Activated CD4-positive, alpha-beta T cell treated with anti-CD3 and anti-CD28 coated beads, Interleukin-2, amount 10 ng/mL, durations not matched to agents 7 days and 5 days (primary cell): ENCODE measurements around the gene SDR39U1. TPM values are rescaled to one million over a fixed set of nuclear protein-coding genes. Genes with fewer than 3 reads are reported as not detected.
"Not testable (repeated sequence)": the region's sequence is repeated elsewhere in the genome, so short reads cannot be mapped to it uniquely, and the experiment has no call there.

Source experiments
- CTCF ChIA-PET: fragments of 350-600 bp; sonication (Branson Sonifier 250); formaldehyde crosslinking; loops from one replicate; lab custom pipeline; 2021; ENCODE audit warnings: antibody characterized with exemption; lab: Charles Lee
- POLR2A ChIA-PET: fragments of 350-600 bp; sonication (Branson Sonifier 250); formaldehyde crosslinking; loops from one replicate; lab custom pipeline; 2021; ENCODE audit warnings: antibody characterized with exemption; lab: Charles Lee
- DNase-seq: peaks from one replicate; pipeline ENCODE4 v3.0.0-alpha.2; 2020
- H3K27ac Mint-ChIP-seq: one replicate; pipeline ENCODE4 v1.8.0; 2021; ENCODE audit warnings: mild to moderate bottlenecking, moderate library complexity, mixed read lengths
- H3K27me3 Mint-ChIP-seq: one replicate; pipeline ENCODE4 v1.8.0; 2021; ENCODE audit warnings: mixed read lengths
- H3K36me3 Mint-ChIP-seq: one replicate; pipeline ENCODE4 v1.8.0; 2021; ENCODE audit warnings: low read depth, mixed read lengths
- H3K4me1 Mint-ChIP-seq: one replicate; pipeline ENCODE4 v1.8.0; 2021; ENCODE audit warnings: mixed read lengths
- H3K4me3 Mint-ChIP-seq: one replicate; pipeline ENCODE4 v1.8.0; 2021; ENCODE audit warnings: mild to moderate bottlenecking, moderate library complexity, mixed read lengths
- H3K9me3 Mint-ChIP-seq: one replicate; pipeline ENCODE4 v1.8.0; 2021; ENCODE audit warnings: mixed read lengths
- total RNA-seq, 2 experiments: library from RNA; stranded (reverse); gene quantifications; one replicate each; pipeline ENCODE4 v1.2.3, GENCODE V29; 2021

Gene SDR39U1
- total RNA-seq, 2 experiments from 2014 or later, result 52.8 to 54.9 TPM

DNA sequence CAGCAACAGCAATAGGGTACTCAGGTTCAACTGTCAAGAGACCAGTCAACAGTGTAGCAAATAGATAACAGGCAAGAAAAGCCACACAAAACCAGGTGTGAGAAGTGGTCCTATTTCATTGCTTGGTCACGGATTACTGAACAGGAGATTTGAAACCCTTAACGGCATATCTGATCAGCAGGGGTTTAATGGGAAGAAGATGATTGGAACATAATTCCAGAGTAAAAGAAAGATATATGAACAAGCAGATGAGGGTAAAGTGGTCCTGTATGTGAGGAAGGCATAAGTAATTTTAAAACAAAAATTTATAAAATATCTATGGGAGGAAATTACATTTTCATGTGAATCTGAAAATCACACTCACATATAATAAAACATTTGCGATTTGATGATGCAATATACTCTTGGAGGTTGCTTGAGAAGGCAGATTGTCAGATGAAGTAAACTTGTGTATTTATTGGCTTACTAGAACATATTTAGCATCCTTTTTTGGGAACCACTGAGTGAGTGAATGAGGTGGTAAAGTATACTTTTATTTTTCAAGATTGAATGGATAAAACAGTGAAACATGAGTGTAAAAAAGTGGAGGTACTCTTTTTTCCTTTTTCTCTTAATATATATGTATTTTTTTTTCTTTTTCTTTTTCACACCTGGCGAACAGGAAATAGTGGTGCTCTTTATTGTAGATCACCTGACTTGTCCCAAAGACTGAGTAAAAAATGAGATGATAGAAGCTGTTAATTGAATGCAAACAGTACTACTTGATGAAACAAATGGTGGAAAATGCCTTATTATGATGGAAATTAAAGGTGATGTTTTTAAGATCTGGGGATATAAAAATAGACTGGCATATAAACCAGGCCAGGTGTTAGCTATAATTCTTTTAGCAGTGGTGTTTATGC is 21.6 kb upstream of the SDR39U1 start:
- Mint-ChIP-seq H3K36me3 (peaks cover 6% of the 10 kb centered on the region), H3K9me3 (peaks cover 3% of the 10 kb centered on the region), H3K27ac (no peak overlapping the region), H3K4me1 (peaks cover 23% of the 10 kb centered on the region), H3K27me3 (no peaks in the 10 kb centered on the region), H3K4me3 (no peak overlapping the region)
- CTCF ChIA-PET, result interaction anchor here (0.5 kb wide), 1 partner anchor 1341 kb away, joined by 3 read pairs; no protein-coding TSS in a partner anchor
- DNase-seq, result no peak
- POLR2A ChIA-PET, result no interaction called here

- Mint-ChIP-seq H3K4me1 (peaks cover 23% of the 10 kb centered on the region), H3K4me3 (no peak overlapping the region), H3K9me3 (peaks cover 3% of the 10 kb centered on the region), H3K27ac (no peak overlapping the region), H3K36me3 (peaks cover 6% of the 10 kb centered on the region), H3K27me3 (no peaks in the 10 kb centered on the region)
- ChIA-PET POLR2A (no interaction called here), CTCF (no interaction called here)
- DNase-seq, result no peak
Observed at GRCh38 chr14:24463017-24463883, 20.7 kb upstream of the SDR39U1 start.

DNA sequence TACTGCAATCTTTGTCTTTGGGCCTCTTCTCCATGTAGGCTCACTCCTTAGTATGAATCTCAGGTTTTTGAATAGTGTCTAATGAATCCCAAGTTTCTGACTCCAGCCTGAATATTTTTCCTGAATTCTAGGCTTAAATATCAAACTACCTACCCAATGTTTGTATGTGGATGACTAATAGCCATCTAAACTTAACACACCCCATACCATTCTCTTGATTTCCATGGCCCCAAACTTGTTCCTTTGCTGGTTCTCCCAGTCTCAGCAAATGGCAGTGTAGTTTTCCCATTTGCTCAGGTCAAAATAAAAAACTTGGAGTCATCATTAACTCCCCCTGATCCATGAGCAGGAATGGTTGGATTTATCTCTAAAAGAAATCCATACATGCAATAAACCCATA is 18.8 kb upstream of the SDR39U1 start:
- DNase-seq, result no peak
- H3K4me1 Mint-ChIP-seq, result peaks cover 23% of the 10 kb centered on the region
- H3K9me3 Mint-ChIP-seq, result peaks cover 3% of the 10 kb centered on the region
- ChIA-PET POLR2A (no interaction called here), CTCF (interaction anchor here (0.6 to 1.4 kb wide), 2 partner anchors 73 to 457 kb away, joined by 3 read pairs; no protein-coding TSS in a partner anchor)
- H3K27ac Mint-ChIP-seq, result no peak overlapping the region
- H3K4me3 Mint-ChIP-seq, result no peak overlapping the region
- H3K27me3 Mint-ChIP-seq, result no peaks in the 10 kb centered on the region
- peaks cover 6% of the 10 kb centered on the region for H3K36me3 Mint-ChIP-seq

GRCh38 chr14:24459331-24459730 is 16.8 kb upstream of the SDR39U1 start:
- Mint-ChIP-seq H3K9me3 (no peaks in the 10 kb centered on the region), H3K27ac (no peak overlapping the region), H3K4me1 (peaks cover 14% of the 10 kb centered on the region), H3K36me3 (peaks cover 5% of the 10 kb centered on the region), H3K4me3 (no peak overlapping the region), H3K27me3 (no peaks in the 10 kb centered on the region)
- DNase-seq, result no peak
- ChIA-PET POLR2A (no interaction called here), CTCF (interaction anchor here (0.9 to 1.5 kb wide), 2 partner anchors 28 to 126 kb away, joined by 3 to 4 read pairs; no protein-coding TSS in a partner anchor)

- Mint-ChIP-seq H3K27me3 (no peaks in the 10 kb centered on the region), H3K9me3 (no peaks in the 10 kb centered on the region), H3K27ac (no peak overlapping the region), H3K36me3 (peaks cover 9% of the 10 kb centered on the region), H3K4me1 (peaks cover 12% of the 10 kb centered on the region), H3K4me3 (no peak overlapping the region)
- CTCF ChIA-PET, result no interaction called here
- DNase-seq, result no peak
- POLR2A ChIA-PET, result no interaction called here
Observed at GRCh38 chr14:24458736-24459135, 16.2 kb upstream of the SDR39U1 start.

DNA sequence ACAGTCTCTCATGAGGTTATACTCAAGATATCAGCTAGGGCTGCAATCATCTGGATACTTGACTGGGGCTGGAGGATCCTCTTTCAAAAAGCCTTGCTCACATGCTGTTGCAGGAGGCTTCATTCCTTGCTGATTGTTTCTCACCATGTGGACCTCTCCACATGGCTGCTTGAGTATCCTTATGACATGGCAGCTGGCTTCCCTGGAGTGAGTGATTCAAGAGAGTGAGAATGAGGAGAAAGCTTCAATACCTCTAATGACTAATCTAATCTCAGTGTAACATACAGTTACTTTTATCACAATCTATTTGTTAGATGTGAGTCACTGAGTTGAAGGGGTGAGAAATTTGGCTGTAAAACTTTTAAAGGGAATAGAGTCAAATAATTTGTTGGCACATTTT is 14.4 kb upstream of the SDR39U1 start:
- no peak overlapping the region for H3K4me3 Mint-ChIP-seq
- no peaks in the 10 kb centered on the region for H3K27me3 Mint-ChIP-seq
- H3K9me3 Mint-ChIP-seq, result no peaks in the 10 kb centered on the region
- POLR2A ChIA-PET, result no interaction called here
- no peak for DNase-seq
- CTCF ChIA-PET, result interaction anchor here (0.6 to 1.1 kb wide), 3 partner anchors 12 to 1664 kb away, joined by 3 read pairs; no protein-coding TSS in a partner anchor
- no peak overlapping the region for H3K27ac Mint-ChIP-seq
- peaks cover 6% of the 10 kb centered on the region for H3K4me1 Mint-ChIP-seq
- peaks cover 15% of the 10 kb centered on the region for H3K36me3 Mint-ChIP-seq

DNA sequence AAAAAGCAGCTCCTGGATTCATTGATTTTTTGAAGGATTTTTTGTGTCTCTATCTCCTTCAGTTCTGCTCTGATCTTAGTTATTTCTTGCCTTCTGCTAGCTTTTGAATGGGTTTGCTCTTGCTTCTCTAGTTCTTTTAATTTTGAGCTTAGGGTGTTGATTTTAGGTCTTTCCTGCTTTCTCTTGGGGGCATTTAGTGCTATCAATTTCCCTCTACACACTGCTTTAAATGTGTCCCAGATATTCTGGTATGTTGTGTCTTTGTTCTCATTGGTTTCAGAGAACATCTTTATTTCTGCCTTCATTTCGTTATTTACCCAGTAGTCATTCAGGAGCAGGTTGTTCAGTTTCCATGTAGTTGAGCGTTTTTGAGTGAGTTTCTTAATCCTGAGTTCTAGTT is 8.3 kb upstream of the SDR39U1 start:
- peaks cover 16% of the 10 kb centered on the region for H3K36me3 Mint-ChIP-seq
- DNase-seq, CTCF ChIA-PET, H3K27me3 Mint-ChIP-seq, POLR2A ChIA-PET, H3K27ac Mint-ChIP-seq, H3K4me3 Mint-ChIP-seq, H3K9me3 Mint-ChIP-seq, H3K4me1 Mint-ChIP-seq: not testable (repeated sequence)

DNA sequence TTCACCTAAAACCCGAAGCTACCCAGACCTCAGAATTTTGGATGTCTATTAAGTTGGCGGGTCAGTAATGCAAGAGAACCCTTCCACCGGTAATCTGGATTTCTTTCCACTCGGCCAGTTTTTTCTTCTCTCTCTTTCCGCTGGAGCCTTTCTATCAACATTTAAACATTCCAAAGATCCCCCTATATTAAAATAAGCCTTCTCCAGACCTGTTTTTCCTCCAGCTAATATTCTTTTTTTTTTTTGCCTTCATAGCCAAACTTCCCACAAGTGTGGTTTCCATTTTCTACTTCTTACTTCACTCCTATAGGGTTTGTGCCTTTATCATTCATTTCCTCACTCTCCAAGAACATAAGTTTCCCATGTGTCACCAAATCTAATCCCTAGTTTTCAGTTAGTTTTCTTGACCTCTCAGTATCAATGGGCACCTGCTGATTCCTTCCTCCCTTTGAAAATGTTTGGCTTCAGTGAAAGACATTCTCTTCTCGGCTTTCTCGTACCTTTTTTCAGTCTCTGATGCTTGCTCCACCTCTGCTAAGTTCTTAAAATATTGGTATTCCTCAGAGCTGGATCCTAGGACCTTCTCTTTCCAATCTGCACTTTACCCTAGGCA is 583 bp upstream of the SDR39U1 start:
- peak overlapping the region; percentile 90 for H3K4me3 Mint-ChIP-seq
- peak overlapping the region; percentile 96 for H3K27ac Mint-ChIP-seq

GRCh38 chr14:24441904-24442239 is 704 bp downstream of the SDR39U1 start:
- Mint-ChIP-seq H3K4me1 (peaks cover 59% of the 10 kb centered on the region), H3K27me3 (no peaks in the 10 kb centered on the region), H3K36me3 (peaks cover 49% of the 10 kb centered on the region), H3K9me3 (no peaks in the 10 kb centered on the region), H3K27ac (peak overlapping the region; percentile 96), H3K4me3 (peak overlapping the region; percentile 90)
- no peak for DNase-seq
- ChIA-PET CTCF (interaction anchor here (0.5 to 5.1 kb wide), 5 partner anchors 11 to 226 kb away, joined by 3 to 57 read pairs (median 3); partner anchors contain the start of genes CBLN3, KHNYN and MDP1), POLR2A (interaction anchor here (0.6 to 1.6 kb wide), 4 partner anchors 10 to 232 kb away, joined by 3 to 6 read pairs (median 6); partner anchors contain the start of gene KHNYN)

More for the DNA sequence above, 583 bp upstream of the SDR39U1 start:
- ChIA-PET CTCF (interaction anchor here (0.6 to 5.1 kb wide), 4 partner anchors 12 to 200 kb away, joined by 5 to 57 read pairs (median 5); partner anchors contain the start of genes CBLN3, KHNYN, NYNRIN and TINF2), POLR2A (interaction anchor here (1.6 kb wide), 1 partner anchor 13 kb away, joined by 6 read pairs; the partner anchor contains the start of gene KHNYN)
- no peaks in the 10 kb centered on the region for H3K27me3 Mint-ChIP-seq
- peaks cover 46% of the 10 kb centered on the region for H3K4me1 Mint-ChIP-seq
- H3K36me3 Mint-ChIP-seq, result peaks cover 36% of the 10 kb centered on the region
- no peaks in the 10 kb centered on the region for H3K9me3 Mint-ChIP-seq
- DNase-seq, result no peak

DNA sequence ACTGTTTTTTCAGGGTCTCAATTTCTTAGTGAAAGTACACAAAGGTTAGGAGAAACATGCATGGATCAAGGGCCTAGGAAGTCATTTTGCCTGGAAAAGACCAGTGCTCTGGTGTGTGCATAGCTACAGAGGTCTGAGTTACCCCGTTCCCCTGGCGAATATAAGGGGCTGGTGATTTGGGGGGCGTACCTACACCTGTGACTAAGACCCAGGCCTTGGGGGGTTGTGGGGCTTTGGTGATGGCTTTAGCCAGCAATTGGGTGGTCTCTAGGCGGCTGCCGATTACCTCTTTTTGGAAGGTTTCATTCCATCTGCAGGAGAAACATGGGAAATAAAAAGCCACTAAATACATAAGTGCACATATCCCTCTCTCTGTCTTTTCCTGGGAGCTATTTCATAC is 1.1 kb downstream of the SDR39U1 start:
- H3K36me3 Mint-ChIP-seq, result peaks cover 53% of the 10 kb centered on the region
- ChIA-PET POLR2A (interaction anchor here (0.6 to 1.6 kb wide), 4 partner anchors 10 to 232 kb away, joined by 3 to 6 read pairs (median 6); partner anchors contain the start of gene KHNYN), CTCF (interaction anchor here (0.9 to 5.1 kb wide), 4 partner anchors 11 to 226 kb away, joined by 3 to 57 read pairs (median 4); partner anchors contain the start of genes CBLN3, KHNYN and MDP1)
- DNase-seq, result no peak
- H3K4me3 Mint-ChIP-seq, result peak overlapping the region; percentile 90
- peak overlapping the region; percentile 96 for H3K27ac Mint-ChIP-seq
- no peaks in the 10 kb centered on the region for H3K9me3 Mint-ChIP-seq
- peaks cover 63% of the 10 kb centered on the region for H3K4me1 Mint-ChIP-seq
- H3K27me3 Mint-ChIP-seq, result no peaks in the 10 kb centered on the region

DNA sequence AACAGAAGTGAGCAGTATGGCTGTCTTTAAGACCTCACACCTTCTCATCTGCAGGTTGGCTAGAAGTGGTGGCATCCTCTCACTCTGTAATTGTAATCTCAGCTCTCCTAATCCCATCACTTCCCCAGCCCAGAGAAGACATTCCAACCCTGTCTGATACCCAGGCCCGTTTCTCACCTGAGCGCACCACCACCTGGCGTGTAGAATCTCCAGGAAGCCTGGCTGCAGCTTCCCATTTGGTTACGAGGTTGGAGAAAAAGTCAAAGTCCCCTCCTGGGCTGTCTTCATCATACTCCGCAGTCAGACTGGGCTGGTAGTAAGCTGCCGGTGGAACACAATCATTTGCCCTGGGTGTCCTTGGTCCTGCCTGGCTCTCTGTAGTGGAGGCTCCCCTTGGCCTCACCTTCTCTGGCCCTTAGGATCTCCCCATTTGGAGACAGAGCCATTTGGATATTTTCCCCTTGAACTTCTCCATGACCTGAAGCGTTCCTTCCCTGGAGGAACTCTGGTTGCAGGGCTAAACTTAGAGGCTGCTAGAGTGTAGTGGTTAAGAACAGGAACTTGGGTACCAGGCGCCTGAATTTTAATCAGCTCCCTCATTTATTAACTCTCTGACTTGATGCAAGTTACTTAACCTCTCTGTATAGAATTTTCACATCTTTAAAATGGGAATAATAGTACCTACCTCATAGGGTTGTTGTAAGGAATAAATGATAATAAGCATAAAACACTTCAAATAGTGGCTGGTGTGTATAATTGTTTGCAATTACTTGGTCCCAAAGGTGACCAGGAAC is 1.8 kb downstream of the SDR39U1 start:
- H3K27ac Mint-ChIP-seq, result peak overlapping the region; percentile 96
- H3K4me1 Mint-ChIP-seq, result peaks cover 68% of the 10 kb centered on the region
- DNase-seq, result no peak
- CTCF ChIA-PET, result interaction anchor here (0.7 to 5.1 kb wide), 4 partner anchors 10 to 225 kb away, joined by 3 to 57 read pairs (median 4); partner anchors contain the start of genes CBLN3, KHNYN and MDP1
- peak overlapping the region; percentile 90 for H3K4me3 Mint-ChIP-seq
- no peaks in the 10 kb centered on the region for H3K9me3 Mint-ChIP-seq
- POLR2A ChIA-PET, result interaction anchor here (1.2 kb wide), 1 partner anchor 9 kb away, joined by 3 read pairs; no protein-coding TSS in a partner anchor
- H3K27me3 Mint-ChIP-seq, result no peaks in the 10 kb centered on the region
- H3K36me3 Mint-ChIP-seq, result peaks cover 56% of the 10 kb centered on the region
